ENCODE data around the gene PDIA3. TPM values are rescaled to one million over a fixed set of nuclear protein-coding genes. Genes with fewer than 3 reads are reported as not detected.
"Not testable (repeated sequence)": the region's sequence is repeated elsewhere in the genome, so short reads cannot be mapped to it uniquely, and the experiment has no call there.

The PDIA3 gene
- total RNA-seq, 2 donors from 2014 or later = 80.7 to 89.3 TPM

GRCh38 chr15:43735416-43735815 is 10.8 kb upstream of the PDIA3 start:
- intact Hi-C loops (cut with DNase I) = no loop called here
- no peaks in the 10 kb centered on the region for H3K4me1 ChIP-seq
- WGBS, 2 donors = 86 to 88% methylated on average over 6 of the region's 6 CpGs

DNA sequence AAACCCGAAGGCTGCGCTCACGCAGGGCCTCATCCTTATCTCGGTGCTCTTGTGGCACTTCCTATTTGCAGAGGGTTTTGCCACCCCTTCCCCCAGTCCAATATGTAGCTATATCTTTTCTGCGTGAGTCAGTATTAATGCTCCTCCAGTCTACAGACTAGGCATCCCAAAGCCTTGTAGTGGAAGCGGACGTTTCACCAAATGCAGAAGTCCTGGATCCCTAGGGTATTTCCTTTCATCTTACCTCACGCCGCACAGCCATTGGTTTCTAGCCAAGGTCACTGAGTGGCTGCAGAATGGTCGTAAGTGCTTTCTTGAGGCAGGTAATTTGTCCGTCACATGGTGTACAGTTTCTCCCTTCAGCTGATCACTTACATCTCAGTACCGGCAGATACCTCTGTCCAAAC is 668 bp downstream of the PDIA3 start:
- WGBS, 2 donors = 0% methylated on average over 12 of the region's 12 CpGs
- H3K4me1 ChIP-seq = peaks cover 46% of the 10 kb centered on the region
- peak overlapping the region; percentile 91 to 98 (median 96) for H3K27ac ChIP-seq
- intact Hi-C loops (cut with DNase I); H3K9me3 ChIP-seq; H3K36me3 ChIP-seq (replicated peaks in 1 of 2; ENCODE audit: insufficient read depth in 1 of 2, low read depth in 2 of 2); H3K27me3 ChIP-seq: not testable (repeated sequence)
- ATAC-seq (peak; percentile 41), DNase-seq (peak; percentile 37 to 55 (median 46))
- H3K4me3 ChIP-seq = peak overlapping the region; percentile 90 to 97

More at GRCh38 chr15:43735416-43735815, 10.8 kb upstream of the PDIA3 start:
- no peak for ATAC-seq
- no peaks in the 10 kb centered on the region for H3K36me3 ChIP-seq (replicated peaks in 1 of 2; ENCODE audit: insufficient read depth in 1 of 2, low read depth in 2 of 2)
- H3K27ac ChIP-seq = no peak overlapping the region
- H3K27me3 ChIP-seq = no peaks in the 10 kb centered on the region
- DNase-seq = no peak
- H3K9me3 ChIP-seq = no peaks in the 10 kb centered on the region
- no peak for TF ChIP-seq POLR2A (IDR thresholded peaks at IDR 0.05)
- TF ChIP-seq, protein P1, sequence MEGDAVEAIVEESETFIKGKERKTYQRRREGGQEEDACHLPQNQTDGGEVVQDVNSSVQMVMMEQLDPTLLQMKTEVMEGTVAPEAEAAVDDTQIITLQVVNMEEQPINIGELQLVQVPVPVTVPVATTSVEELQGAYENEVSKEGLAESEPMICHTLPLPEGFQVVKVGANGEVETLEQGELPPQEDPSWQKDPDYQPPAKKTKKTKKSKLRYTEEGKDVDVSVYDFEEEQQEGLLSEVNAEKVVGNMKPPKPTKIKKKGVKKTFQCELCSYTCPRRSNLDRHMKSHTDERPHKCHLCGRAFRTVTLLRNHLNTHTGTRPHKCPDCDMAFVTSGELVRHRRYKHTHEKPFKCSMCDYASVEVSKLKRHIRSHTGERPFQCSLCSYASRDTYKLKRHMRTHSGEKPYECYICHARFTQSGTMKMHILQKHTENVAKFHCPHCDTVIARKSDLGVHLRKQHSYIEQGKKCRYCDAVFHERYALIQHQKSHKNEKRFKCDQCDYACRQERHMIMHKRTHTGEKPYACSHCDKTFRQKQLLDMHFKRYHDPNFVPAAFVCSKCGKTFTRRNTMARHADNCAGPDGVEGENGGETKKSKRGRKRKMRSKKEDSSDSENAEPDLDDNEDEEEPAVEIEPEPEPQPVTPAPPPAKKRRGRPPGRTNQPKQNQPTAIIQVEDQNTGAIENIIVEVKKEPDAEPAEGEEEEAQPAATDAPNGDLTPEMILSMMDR (IDR thresholded peaks at IDR 0.05) = no peak
- no peak overlapping the region for H3K4me3 ChIP-seq

GRCh38 chr15:43748376-43748775 is 2.1 kb downstream of the PDIA3 start:
- 24 to 26% methylated on average over 3 of the region's 3 CpGs for WGBS, 2 donors
- no peaks in the 10 kb centered on the region for H3K9me3 ChIP-seq
- H3K27me3 ChIP-seq = no peaks in the 10 kb centered on the region
- no peak for ATAC-seq
- TF ChIP-seq POLR2A (IDR thresholded peaks at IDR 0.05) = no peak
- TF ChIP-seq, protein P1 (IDR thresholded peaks at IDR 0.05) = no peak
- no peak overlapping the region for H3K27ac ChIP-seq
- DNase-seq = no peak
- H3K36me3 ChIP-seq (replicated peaks in 1 of 2; ENCODE audit: insufficient read depth in 1 of 2, low read depth in 2 of 2) = no peaks in the 10 kb centered on the region
- intact Hi-C loops (cut with DNase I) = no loop called here
- no peak overlapping the region for H3K4me3 ChIP-seq
- H3K4me1 ChIP-seq = peaks cover 60% of the 10 kb centered on the region

DNA sequence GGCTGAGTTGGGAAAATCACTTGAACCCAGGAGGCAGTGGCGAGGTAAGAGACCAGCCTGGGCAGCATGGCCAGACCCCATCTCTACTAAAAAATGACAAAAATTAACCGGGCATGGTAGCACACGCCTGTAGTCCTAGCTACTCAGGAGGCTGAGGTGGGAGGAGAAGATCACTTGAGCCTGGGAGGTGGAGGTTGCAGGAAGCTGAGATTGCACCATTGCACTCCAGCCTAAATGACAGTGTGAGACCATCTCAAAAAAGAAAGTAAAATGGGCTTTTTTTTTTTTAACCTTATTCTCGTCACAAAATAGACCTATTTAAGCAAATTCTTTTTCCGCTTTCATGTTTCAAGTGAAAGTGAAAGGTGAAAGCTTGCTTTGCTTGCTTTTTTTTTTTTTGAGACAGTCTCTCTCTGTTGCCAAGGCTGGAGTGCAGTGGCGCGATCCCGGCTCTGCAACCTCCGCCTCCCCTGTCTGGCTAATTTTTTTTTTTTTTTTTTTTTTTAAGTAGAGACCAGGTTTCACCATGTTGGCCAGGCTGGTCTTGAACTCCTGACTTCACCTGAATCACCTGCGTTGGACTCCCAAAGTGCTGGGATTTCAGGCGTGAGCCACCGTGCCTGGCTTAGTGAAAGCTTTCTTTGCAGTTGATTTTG is 3.6 kb downstream of the PDIA3 start:
- ATAC-seq = no peak
- Histone ChIP-seq H3K27ac (peak overlapping the region in 2 of 4 donors; percentile 45 to 66), H3K27me3 (no peaks in the 10 kb centered on the region), H3K4me1 (peaks cover 66% of the 10 kb centered on the region), H3K36me3 (replicated peaks in 1 of 2; ENCODE audit: insufficient read depth in 1 of 2, low read depth in 2 of 2) (peaks cover 0 to 1% of the 10 kb centered on the region in 2 donors), H3K4me3 (no peak overlapping the region), H3K9me3 (no peaks in the 10 kb centered on the region)
- TF ChIP-seq, protein P1 (IDR thresholded peaks at IDR 0.05) = no peak
- no peak for TF ChIP-seq POLR2A (IDR thresholded peaks at IDR 0.05)
- peak in 2 of 4 donors; percentile 21 to 33 for DNase-seq
- intact Hi-C loops (cut with DNase I) = no loop called here
- WGBS, 2 donors = 32% methylated on average over 12 of the region's 12 CpGs

GRCh38 chr15:43751885-43752284 is 5.6 kb downstream of the PDIA3 start:
- TF ChIP-seq, protein P1 (IDR thresholded peaks at IDR 0.05) = no peak
- TF ChIP-seq POLR2A (IDR thresholded peaks at IDR 0.05) = no peak
- no peaks in the 10 kb centered on the region for H3K9me3 ChIP-seq
- peaks cover 61% of the 10 kb centered on the region for H3K4me1 ChIP-seq
- H3K36me3 ChIP-seq (replicated peaks in 1 of 2; ENCODE audit: insufficient read depth in 1 of 2, low read depth in 2 of 2) = peaks cover 0 to 7% of the 10 kb centered on the region in 2 donors
- no peak for ATAC-seq
- no peaks in the 10 kb centered on the region for H3K27me3 ChIP-seq
- intact Hi-C loops (cut with DNase I) = no loop called here
- no peak for DNase-seq
- no peak overlapping the region for H3K4me3 ChIP-seq
- H3K27ac ChIP-seq = no peak overlapping the region
- WGBS, 2 donors = 34 to 47% methylated on average over 6 of the region's 6 CpGs
